ENCODE data around the gene RARG.

DNA sequence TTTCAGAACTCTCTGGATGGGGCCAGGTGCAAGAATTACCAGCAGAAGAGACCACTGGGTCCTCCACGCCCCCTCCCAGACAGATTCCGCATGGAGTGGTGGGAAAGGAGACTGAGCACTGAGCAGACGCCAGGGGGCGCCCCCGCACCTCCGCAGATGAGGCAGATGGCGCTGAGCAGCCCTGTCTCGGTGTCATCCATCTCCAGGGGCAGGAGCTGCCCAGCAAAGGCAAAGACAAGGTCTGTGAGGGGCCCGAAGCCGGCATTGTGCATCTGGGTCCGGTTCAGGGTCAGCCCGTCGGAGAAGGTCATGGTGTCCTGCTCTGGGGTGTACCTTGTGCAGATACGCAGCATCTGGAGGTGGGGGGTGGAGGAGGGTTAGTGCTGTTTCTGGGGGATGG, 18.7 kb downstream of the RARG start:
- TF ChIP-seq, protein P1, sequence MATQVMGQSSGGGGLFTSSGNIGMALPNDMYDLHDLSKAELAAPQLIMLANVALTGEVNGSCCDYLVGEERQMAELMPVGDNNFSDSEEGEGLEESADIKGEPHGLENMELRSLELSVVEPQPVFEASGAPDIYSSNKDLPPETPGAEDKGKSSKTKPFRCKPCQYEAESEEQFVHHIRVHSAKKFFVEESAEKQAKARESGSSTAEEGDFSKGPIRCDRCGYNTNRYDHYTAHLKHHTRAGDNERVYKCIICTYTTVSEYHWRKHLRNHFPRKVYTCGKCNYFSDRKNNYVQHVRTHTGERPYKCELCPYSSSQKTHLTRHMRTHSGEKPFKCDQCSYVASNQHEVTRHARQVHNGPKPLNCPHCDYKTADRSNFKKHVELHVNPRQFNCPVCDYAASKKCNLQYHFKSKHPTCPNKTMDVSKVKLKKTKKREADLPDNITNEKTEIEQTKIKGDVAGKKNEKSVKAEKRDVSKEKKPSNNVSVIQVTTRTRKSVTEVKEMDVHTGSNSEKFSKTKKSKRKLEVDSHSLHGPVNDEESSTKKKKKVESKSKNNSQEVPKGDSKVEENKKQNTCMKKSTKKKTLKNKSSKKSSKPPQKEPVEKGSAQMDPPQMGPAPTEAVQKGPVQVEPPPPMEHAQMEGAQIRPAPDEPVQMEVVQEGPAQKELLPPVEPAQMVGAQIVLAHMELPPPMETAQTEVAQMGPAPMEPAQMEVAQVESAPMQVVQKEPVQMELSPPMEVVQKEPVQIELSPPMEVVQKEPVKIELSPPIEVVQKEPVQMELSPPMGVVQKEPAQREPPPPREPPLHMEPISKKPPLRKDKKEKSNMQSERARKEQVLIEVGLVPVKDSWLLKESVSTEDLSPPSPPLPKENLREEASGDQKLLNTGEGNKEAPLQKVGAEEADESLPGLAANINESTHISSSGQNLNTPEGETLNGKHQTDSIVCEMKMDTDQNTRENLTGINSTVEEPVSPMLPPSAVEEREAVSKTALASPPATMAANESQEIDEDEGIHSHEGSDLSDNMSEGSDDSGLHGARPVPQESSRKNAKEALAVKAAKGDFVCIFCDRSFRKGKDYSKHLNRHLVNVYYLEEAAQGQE (IDR thresholded peaks at IDR 0.05; ENCODE audit: insufficient read depth in 1 of 2, low read depth in 2 of 2, low read length in 2 of 2), result no peak
- TF ChIP-seq POLR2AphosphoS5 (IDR thresholded peaks at IDR 0.05; ENCODE audit: low read depth, low read length) (no peak), TAF1 (IDR thresholded peaks at IDR 0.05; ENCODE audit: borderline replicate concordance, insufficient read depth, low read length) (no peak)

All from PFSK-1 (cell line).